ENCODE measurements around the gene NXN.

The NXN gene

DNA sequence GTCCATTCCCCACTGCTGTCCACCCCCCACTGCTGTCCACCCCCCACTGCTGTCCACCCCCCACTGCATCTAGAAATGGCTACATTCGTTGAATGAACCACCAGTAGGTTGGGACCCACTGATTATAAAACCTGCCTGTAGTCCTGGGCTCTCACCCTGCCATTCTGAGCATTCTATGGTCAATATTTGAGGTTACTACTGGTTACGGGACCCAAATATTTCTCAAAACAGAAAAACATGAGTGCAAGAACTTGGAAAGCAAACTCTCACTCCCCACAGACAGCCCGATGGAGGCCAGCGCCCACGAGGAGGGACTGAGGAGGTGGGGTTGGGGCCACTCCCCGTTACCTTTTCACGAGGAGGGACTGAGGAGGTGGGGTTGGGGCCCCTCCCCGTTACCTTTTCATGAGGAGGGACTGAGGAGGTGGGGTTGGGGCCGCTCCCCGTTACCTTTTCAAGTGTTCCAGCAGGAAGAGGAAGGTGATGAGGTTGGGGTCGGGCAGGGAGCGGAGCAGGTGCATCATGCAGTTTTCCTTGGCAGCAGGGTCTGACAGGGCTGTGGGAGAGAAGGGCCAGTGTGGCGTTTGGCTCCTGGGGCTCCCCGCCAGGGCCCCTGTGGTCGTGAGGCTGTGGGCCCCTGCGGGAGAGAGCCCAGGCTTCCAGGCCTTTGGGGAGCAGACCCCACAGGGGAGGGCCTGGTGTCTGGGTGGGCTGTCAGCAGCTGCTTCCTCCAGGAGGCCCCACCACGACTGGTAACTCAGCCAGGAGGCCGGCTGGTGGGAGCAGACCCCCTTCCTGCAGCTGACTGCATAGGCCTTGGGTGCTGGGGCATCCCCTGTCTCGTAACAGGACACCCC lies 29.9 kb upstream of the NXN start:
- no peak for DNase-seq (ENCODE audit: extremely low read depth, insufficient read length)
- H3K27me3 ChIP-seq (replicated peaks; ENCODE audit: control insufficient read depth, insufficient read depth, low read length): no peaks in the 10 kb centered on the region
- no peak overlapping the region for H3K4me3 ChIP-seq (replicated peaks; ENCODE audit: low read depth, low read length)
- peaks cover 44% of the 10 kb centered on the region for H3K36me3 ChIP-seq (ENCODE audit: control insufficient read depth, insufficient read depth, low read length)
- no peak for TF ChIP-seq CTCF (IDR thresholded peaks at IDR 0.05; ENCODE audit: insufficient read depth, low read length, poor library complexity, severe bottlenecking)

DNA sequence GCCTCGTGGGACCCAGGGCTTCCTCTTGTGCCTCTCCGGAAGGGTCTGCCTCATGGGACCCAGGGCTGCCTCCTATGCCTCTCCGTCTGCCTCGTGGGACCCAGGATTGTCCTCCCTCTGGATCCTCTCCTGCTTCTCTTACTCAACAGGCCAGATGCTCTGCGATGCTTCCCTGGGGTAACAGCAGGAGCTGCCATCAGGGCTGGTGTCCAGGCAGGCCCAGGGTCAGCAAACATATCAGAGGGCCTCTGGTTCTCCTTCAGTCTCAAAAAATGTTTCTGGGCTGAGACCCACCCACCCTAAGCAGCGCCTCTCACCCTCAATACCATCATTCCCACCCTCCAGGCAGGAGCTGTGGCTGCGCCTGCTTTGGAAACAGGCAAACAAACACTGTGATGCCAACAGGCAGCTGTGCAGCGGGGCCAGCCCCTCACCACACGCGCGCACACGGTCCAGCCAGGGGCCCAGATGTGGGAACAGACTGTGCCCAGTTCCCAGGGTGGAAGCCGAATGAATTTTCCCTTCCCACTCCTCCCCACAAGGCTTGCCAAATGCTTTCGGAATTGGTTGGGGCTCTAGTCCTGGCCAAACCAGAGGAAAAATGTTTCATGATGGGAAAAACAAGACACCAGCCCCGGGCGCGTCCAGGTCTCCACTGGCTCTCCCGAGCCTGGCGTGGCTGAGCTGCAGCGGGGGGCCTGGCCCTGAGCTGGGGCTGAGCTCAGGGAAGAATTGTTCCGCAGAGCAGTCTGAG lies 28.6 kb upstream of the NXN start:
- H3K4me3 ChIP-seq (replicated peaks; ENCODE audit: low read depth, low read length): no peak overlapping the region
- H3K27me3 ChIP-seq (replicated peaks; ENCODE audit: control insufficient read depth, insufficient read depth, low read length): no peaks in the 10 kb centered on the region
- peaks cover 49% of the 10 kb centered on the region for H3K36me3 ChIP-seq (ENCODE audit: control insufficient read depth, insufficient read depth, low read length)
- DNase-seq (ENCODE audit: extremely low read depth, insufficient read length): no peak
- TF ChIP-seq CTCF (IDR thresholded peaks at IDR 0.05; ENCODE audit: insufficient read depth, low read length, poor library complexity, severe bottlenecking): no peak

DNA sequence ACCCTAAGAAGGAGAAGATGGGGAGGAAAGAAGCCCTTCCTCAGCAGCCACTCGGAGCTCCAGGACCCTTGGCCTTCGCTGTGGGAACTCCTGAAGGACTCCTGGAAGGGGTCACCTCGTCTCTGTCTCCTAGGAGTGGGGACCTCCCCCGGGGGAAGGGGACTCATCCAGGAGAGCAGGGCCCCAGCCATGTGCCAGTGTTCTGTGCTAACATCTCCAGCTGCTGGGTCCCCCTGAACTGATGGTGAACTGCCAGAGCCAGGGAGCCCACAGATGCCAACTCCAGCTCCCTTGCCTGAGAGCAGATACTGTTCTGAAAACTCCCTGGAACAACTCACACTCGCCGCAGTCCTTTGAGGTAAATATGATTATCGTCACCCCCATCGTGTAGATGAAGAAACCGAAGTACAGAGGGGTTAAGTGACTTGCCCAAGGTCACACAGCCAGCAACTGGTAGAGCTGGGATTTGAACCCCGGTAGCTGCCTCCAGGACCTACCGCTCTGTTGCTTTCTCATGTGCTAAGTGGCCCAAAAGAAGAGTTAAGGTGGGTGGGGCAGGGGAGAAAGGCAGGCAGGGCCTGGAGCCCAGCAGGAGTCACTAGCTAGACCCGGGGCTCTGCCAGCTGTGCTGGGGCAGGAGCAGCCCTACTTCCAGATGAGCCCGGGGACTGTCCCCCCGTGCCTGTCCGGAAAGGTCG lies 27.9 kb upstream of the NXN start:
- H3K36me3 ChIP-seq (ENCODE audit: control insufficient read depth, insufficient read depth, low read length): peaks cover 55% of the 10 kb centered on the region
- H3K27me3 ChIP-seq (replicated peaks; ENCODE audit: control insufficient read depth, insufficient read depth, low read length): no peaks in the 10 kb centered on the region
- no peak for DNase-seq (ENCODE audit: extremely low read depth, insufficient read length)
- TF ChIP-seq CTCF (IDR thresholded peaks at IDR 0.05; ENCODE audit: insufficient read depth, low read length, poor library complexity, severe bottlenecking): no peak
- H3K4me3 ChIP-seq (replicated peaks; ENCODE audit: low read depth, low read length): no peak overlapping the region

DNA sequence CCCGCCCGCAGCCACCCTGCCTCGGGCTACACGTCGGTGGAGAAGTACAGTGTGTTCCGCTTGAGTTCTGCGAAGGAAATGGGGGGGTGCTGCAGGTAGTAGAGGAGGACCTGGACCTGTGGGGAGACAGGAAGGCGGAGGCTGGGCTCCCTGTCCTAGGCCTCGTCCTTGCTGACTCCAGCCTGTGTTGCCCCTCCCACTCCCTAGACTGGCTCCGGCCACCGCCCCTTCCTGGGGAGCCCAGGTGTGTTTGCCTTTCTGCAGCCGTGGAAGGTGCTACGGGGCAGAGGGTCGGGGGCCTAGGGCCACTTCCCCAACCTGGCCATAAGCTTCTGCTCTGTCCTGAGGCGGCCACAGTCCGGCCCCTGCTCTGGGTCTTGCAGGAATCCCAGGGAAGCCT lies 26.5 kb upstream of the NXN start:
- DNase-seq (ENCODE audit: extremely low read depth, insufficient read length): no peak
- Histone ChIP-seq H3K4me3 (replicated peaks; ENCODE audit: low read depth, low read length) (no peak overlapping the region), H3K36me3 (ENCODE audit: control insufficient read depth, insufficient read depth, low read length) (peaks cover 56% of the 10 kb centered on the region)

More for the DNA sequence above, 26.5 kb upstream of the NXN start:
- no peaks in the 10 kb centered on the region for H3K27me3 ChIP-seq (replicated peaks; ENCODE audit: control insufficient read depth, insufficient read depth, low read length)
- TF ChIP-seq CTCF (IDR thresholded peaks at IDR 0.05; ENCODE audit: insufficient read depth, low read length, poor library complexity, severe bottlenecking): no peak
